Kidney epithelial cell (primary cell): ENCODE data around the gene IL1F10. TPM values are rescaled to one million over a fixed set of nuclear protein-coding genes. Genes with fewer than 3 reads are reported as not detected.
A peak's percentile ranks its signal among the peaks of the same experiment; 100 is the strongest.

Experiments
- DNase-seq: peaks from one replicate; pipeline ENCODE4 v3.0.0-alpha.2; 2010; ENCODE audit warnings: low read depth
- H3K27me3 ChIP-seq: 2 replicates; pipeline ENCODE4 v1.6.0; 2011; ENCODE audit warnings: low read length; ENCODE audit not compliant: control insufficient read depth, insufficient read depth
- H3K36me3 ChIP-seq: 2 replicates; pipeline ENCODE4 v1.5.1; 2011; ENCODE audit warnings: low read length; ENCODE audit not compliant: control insufficient read depth, insufficient read depth
- H3K4me3 ChIP-seq: 2 replicates; pipeline ENCODE4 v1.5.1; 2011; ENCODE audit warnings: low read depth, mild to moderate bottlenecking, control low read depth, low read length
- CTCF ChIP-seq: IDR thresholded peaks from 2 replicates; pipeline ENCODE4 v1.5.1; 2011; ENCODE audit warnings: mild to moderate bottlenecking, moderate library complexity, low read length, control low read depth, inconsistent platforms; ENCODE audit not compliant: insufficient read depth, poor library complexity, severe bottlenecking
- total RNA-seq: library from RNA; depleted of rRNA; stranded (reverse); fragments of >200 nt; gene quantifications from 2 replicates; pipeline ENCODE4 v1.2.3, GENCODE V29; 2015

Gene IL1F10
- total RNA-seq, 1 donor from 2014 or later = not detected

GRCh38 chr2:113077921-113078320 lies 10.2 kb downstream of the IL1F10 start:
- no peak overlapping the region for H3K4me3 ChIP-seq
- TF ChIP-seq CTCF = no peak
- no peaks in the 10 kb centered on the region for H3K27me3 ChIP-seq
- peak; percentile 23 for DNase-seq
- no peaks in the 10 kb centered on the region for H3K36me3 ChIP-seq

DNA sequence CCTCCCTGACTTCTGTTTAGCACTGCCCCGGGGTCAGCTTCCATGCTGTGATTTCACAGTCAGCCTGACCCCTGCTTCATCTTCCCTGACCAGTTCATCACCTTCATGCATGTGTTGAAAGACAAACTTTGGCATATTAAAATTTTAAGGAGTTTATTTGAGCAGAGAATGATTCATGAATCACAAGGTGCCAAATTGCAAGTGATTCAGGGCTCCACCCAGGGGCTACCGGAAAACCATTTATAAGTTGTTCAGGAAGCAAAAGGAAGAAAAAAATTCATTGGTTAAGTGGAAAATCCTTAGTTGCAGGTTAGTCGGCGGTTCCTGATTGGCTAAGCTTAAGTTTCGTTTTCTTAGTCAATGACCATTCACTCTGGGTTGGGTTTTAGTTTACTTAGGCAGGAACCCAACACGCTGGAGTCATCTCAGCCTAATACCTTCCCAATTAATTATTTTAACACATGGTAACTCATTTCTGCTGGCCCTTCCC lies 10.6 kb downstream of the IL1F10 start:
- H3K4me3 ChIP-seq = no peak overlapping the region
- peak; percentile 67 for DNase-seq
- no peaks in the 10 kb centered on the region for H3K36me3 ChIP-seq
- no peak for TF ChIP-seq CTCF
- no peaks in the 10 kb centered on the region for H3K27me3 ChIP-seq

- H3K27me3 ChIP-seq = no peaks in the 10 kb centered on the region
- no peak overlapping the region for H3K4me3 ChIP-seq
- peak; percentile 4 for DNase-seq
- TF ChIP-seq CTCF = no peak
- H3K36me3 ChIP-seq = no peaks in the 10 kb centered on the region
These were observed 11.4 kb downstream of the IL1F10 start for GRCh38 chr2:113079131-113079530.

GRCh38 chr2:113080134-113080533 lies 12.4 kb downstream of the IL1F10 start:
- Histone ChIP-seq H3K36me3 (no peaks in the 10 kb centered on the region), H3K27me3 (no peaks in the 10 kb centered on the region), H3K4me3 (no peak overlapping the region)
- no peak for DNase-seq
- peak; percentile 85 for TF ChIP-seq CTCF

GRCh38 chr2:113081488-113082210 lies 13.9 kb downstream of the IL1F10 start:
- Histone ChIP-seq H3K36me3 (no peaks in the 10 kb centered on the region), H3K27me3 (no peaks in the 10 kb centered on the region), H3K4me3 (no peak overlapping the region)
- no peak for TF ChIP-seq CTCF
- DNase-seq = no peak

GRCh38 chr2:113083296-113083695 lies 15.5 kb downstream of the IL1F10 start:
- no peak for TF ChIP-seq CTCF
- Histone ChIP-seq H3K4me3 (no peak overlapping the region), H3K36me3 (no peaks in the 10 kb centered on the region), H3K27me3 (no peaks in the 10 kb centered on the region)
- DNase-seq = no peak
